SHP77 treated with DMSO at 0.1 percent for 48 hours (cell line): ENCODE measurements around the gene KRT32.

Experiments
- DNase-seq: peaks from one replicate; lab custom pipeline; 2025; lab: John Stamatoyannopoulos, UW

The KRT32 gene

DNA sequence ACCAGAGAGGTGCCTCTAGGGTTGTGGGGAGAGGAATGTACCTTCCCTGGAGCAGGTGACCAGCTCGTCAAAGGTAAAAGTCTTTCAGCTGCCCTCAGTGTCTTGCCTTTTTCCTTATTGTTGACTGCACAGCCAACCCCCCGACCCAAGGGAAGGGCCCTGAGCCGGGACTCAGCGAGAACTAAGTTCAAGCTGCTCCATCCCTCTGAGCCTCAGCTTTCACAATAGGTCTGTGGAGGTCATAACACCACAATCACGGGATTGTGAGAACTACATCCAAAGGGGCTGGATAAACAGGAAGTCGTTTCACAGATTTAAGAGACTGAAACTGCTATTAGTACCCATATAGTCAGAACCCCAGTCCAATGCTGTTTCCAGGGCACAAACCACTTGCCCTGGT is 25.2 kb upstream of the KRT32 start:
- no peak for DNase-seq

GRCh38 chr17:41491476-41491875 is 24.3 kb upstream of the KRT32 start:
- no peak for DNase-seq

GRCh38 chr17:41490000-41490990 is 23.1 kb upstream of the KRT32 start:
- no peak for DNase-seq

DNA sequence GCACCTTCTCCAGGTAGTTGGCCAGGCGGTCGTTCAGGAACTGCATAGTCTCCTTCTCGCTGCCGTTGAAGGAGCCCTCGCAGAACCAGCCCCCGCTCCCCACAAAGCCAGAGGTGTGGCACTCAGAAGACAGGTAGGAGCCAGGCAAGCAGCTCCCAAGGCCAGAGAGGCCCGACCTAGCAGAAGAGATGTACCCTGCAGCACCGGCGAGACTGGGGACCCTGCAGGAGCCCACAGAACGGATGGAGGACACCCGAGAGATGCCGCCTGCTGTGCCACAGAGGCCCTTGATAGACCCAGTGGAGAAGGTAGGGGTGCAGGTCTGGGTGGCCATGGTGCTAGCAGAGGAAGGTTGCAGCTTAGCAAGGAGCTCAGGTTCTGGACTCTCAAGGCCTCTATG is 22.3 kb upstream of the KRT32 start, which contains the start of gene KRT36:
Gene KRT36, minus strand, starts transcription at position 380 of the 400 bp plus-strand sequence. Its CDS starts 46 bp downstream, at position 334.
- DNase-seq = no peak

DNA sequence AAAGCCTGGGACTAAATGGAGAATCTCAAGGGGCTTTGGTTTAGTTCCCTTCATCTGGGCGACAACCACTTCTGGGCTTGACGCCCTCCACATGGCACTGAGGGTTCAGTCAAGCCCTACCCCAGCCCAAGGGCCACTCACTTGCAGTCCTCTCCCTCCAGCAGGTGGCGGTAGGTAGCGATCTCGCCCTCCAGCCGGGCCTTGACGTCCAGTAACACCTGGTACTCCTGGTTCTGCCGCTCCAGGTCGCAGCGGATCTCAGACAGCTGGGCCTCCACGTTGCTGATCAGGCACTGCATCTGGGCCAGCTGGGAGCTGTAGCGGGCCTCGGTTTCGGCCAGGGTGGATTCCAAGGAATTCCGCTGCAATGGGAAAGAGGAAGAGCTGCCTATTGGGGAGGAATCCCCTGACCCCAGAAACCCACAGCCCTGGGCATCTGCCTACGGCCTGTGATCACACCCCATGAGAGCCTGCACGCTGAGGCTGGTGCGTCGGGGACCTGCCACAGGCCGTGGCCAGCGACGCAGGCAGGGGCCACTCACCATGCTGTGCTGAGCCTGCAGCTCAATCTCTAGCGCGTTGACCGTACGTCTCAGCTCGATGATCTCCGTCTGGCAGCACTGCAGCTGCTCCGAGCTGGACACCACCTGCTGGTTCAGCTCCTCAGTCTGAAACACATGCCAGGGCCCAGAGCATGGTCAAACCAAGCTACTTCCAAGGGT is 19.8 kb upstream of the KRT32 start:
- DNase-seq = no peak

GRCh38 chr17:41486316-41486715 is 19.1 kb upstream of the KRT32 start:
- DNase-seq = no peak

GRCh38 chr17:41484920-41485904 is 18.0 kb upstream of the KRT32 start:
- no peak for DNase-seq

GRCh38 chr17:41483991-41484826 is 17.0 kb upstream of the KRT32 start:
- DNase-seq = no peak

DNA sequence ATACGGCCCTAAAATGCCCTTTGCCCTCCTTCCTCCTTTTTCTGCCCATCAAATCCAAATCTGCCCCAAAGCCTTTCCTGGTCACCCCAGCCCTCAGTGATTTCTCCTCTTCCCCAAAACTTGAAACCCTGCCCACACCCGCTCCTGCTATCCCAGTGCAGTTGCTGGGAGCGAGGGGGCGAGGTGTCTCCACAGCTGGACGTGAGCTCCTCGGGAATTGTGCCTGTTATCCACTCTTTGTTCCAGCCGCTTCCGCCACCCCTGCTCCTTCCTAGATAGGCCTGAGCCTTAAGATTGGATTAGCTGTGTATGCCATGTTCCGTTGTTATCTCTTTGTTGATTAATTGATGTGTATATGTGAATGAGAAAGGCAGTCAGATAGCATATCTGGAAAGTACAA is 16.3 kb upstream of the KRT32 start:
- no peak for DNase-seq

DNA sequence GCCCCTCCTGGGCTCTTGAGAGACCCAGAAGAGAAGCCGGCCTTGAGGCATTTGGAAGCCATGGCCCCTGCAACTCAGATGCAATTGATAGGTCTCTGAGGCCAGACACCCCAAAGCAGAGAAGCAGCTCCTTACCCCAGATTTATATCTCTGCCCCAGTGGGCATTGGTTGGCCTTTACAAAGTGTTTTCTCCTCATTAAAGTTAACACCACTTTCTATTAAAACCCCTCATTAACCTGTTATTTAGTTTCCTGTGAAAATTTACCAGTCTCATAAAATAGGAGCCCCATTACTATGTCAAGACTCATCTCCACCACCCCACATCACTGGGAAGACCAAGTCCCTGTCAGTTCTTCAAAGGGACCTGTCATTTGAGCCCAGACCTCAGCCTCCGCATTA is 13.8 kb upstream of the KRT32 start, which contains the start of gene KRT35:
Gene KRT35, minus strand, starts transcription at position 116 of the 400 bp plus-strand sequence. Its CDS starts 54 bp downstream, at position 62.
- no peak for DNase-seq

DNA sequence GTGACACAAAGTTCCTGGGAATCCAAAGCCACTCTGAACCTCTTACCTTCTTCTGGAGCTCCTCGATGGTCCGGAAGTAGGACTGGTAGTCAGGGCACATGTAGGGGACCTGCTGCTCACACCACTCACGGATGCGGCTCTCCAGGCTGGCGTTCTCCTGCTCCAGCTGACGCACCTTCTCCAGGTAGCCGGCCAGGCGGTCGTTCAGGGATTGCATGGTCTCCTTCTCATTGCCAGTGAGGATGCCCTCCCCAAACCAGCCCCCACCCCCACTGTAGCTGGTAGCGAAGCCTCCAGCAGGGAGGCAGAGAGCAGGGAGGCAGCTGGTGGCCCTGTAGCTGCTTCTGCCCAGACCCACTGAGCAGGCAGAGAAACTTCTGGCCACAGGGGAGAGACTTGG is 13.4 kb upstream of the KRT32 start:
- no peak for DNase-seq

DNA sequence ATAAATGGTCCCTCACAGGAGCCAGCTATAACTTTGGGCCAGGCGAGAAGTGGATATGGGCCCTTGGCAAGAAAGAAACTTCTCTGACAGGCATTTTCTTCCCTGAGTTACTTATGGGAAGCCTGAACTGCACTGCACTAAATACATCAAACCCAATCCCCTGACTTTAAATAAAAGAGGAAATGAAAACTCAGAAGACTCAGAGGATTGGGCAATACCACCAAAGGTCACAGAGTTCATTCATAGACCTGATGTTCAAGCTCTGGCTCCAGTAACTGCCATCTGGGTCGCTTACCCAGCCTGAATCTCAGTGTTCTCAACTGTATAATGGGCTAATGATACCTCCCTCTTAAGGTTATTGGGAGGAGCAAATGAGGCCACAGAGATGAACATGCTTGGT is 12.9 kb upstream of the KRT32 start:
- no peak for DNase-seq

GRCh38 chr17:41478237-41478636 is 11.1 kb upstream of the KRT32 start:
- no peak for DNase-seq

- DNase-seq = no peak
Measured at GRCh38 chr17:41476866-41477815, 10.0 kb upstream of the KRT32 start.

DNA sequence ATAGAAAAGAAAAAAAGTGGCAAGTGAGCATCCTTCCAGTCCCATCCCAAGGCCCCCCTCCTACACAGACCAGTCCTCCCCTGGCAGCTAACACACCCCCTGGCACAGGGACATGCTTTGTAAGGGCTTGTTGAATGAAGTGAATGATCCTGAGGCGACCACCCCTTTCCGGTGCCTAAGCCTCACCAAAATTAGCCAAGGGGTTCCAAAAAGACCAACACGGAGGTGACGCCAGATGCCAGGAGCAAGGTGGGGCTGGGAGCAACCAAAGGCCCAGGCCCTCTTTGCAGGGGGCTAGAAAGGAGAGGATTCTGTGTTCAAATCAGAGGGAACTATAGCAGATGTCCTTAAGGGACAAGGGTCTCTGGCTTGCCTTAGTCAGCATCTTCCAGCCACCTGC is 8.2 kb upstream of the KRT32 start:
- DNase-seq = no peak

GRCh38 chr17:41474863-41475262 is 7.7 kb upstream of the KRT32 start:
- no peak for DNase-seq

DNA sequence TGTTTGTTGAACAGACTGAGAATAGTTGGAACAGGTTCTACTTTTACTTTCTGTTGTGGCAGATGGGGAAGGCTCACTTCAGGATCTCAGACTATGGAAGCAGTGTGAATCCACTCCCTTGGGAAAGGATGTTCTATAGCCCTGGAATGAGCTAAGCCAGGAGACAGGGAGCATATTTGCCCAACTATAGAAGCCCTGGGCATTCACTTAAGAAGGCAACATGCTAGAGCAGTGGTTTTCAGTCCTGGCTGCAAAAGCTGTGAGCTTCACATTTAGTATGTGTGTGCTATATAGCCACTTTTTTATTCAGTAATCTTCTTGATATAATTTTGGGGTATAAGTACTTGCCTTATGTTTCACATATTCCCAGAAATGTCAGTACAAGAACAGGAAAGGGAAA is 1.2 kb upstream of the KRT32 start:
- DNase-seq = no peak

- no peak for DNase-seq
Measured at GRCh38 chr17:41467561-41467960, 375 bp upstream of the KRT32 start.

DNA sequence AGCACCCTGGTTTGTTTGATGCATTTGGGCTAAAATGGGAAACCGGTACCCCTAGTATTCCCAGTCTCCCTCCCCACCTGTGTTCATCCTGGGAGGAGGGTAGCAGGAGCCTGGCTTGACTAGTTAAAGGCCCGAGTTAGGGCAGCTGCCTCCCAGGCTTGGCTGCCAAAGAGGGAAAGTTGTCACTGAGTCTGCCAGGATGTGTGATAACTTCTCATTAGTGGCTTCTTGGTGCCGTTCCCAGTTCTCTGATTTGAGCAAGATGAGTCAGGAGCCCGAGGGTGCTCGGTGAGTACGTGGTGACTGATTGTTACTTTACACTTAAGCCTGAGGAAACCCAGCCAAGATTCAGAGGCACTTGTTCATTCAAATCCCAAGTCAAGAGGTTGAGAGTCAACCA is 2.5 kb downstream of the KRT32 start:
- DNase-seq = no peak

DNA sequence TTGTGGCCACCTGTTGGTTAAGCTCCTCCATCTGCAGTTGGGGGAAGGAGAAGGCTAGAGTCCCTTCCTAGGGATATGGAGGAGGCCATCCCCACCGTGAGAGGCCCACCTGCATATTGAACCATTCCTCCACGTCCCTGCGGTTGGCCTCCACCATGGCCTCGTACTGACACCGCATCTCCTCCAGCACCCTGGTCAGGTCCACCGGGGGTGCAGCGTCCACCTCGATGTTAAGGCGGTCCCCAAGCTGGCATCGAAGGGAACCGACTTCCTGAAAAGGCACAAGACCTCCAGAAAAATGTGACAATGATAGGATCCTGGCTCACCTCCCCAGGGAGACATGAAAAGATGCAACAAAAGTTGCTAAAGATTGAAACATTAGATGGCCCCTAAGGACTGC is 3.0 kb downstream of the KRT32 start:
- DNase-seq = no peak
